ENCODE data around the gene ANK2.

- TF ChIP-seq, protein P1, sequence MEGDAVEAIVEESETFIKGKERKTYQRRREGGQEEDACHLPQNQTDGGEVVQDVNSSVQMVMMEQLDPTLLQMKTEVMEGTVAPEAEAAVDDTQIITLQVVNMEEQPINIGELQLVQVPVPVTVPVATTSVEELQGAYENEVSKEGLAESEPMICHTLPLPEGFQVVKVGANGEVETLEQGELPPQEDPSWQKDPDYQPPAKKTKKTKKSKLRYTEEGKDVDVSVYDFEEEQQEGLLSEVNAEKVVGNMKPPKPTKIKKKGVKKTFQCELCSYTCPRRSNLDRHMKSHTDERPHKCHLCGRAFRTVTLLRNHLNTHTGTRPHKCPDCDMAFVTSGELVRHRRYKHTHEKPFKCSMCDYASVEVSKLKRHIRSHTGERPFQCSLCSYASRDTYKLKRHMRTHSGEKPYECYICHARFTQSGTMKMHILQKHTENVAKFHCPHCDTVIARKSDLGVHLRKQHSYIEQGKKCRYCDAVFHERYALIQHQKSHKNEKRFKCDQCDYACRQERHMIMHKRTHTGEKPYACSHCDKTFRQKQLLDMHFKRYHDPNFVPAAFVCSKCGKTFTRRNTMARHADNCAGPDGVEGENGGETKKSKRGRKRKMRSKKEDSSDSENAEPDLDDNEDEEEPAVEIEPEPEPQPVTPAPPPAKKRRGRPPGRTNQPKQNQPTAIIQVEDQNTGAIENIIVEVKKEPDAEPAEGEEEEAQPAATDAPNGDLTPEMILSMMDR (IDR thresholded peaks at IDR 0.05; ENCODE audit: low read length): no peak
- TF ChIP-seq EZH2 (IDR thresholded peaks at IDR 0.05; ENCODE audit: borderline replicate concordance, low read length): no peak
Observed at GRCh38 chr4:113056318-113056717, 6.9 kb downstream of the ANK2 start.

Measured in OCI-LY1 (cell line).